Natural killer cell (primary cell): Measurements from ENCODE around the gene TGFB1. TPM values are rescaled to one million over a fixed set of nuclear protein-coding genes. Genes with fewer than 3 reads are reported as not detected.
A peak's percentile ranks its signal among the peaks of the same experiment; 100 is the strongest.

Experiments
- ATAC-seq, 3 donors: fragments of 150-1000 bp in 2 of 3; fragments of 200-7000 bp in 1 of 3; cut with Tn5 transposase; 1 replicate in 1 of 3; 2 replicates in 2 of 3; pipeline ENCODE4 v1.10.0; 2021; ENCODE audit warnings: mild to moderate bottlenecking in 2 of 3, moderate library complexity in 2 of 3
- DNase-seq, 2 donors: peaks; one replicate each; pipeline versions ENCODE4 v3.0.0 to v3.0.0-alpha.2; 2013 to 2021; ENCODE audit warnings: mixed read lengths in 1 of 2
- H3K27ac ChIP-seq: one replicate; pipeline ENCODE4 v1.5.1; 2013; ENCODE audit warnings: mild to moderate bottlenecking, low read length
- H3K27me3 ChIP-seq: one replicate; pipeline ENCODE4 v1.6.1; 2013; ENCODE audit warnings: low read length; ENCODE audit not compliant: control insufficient read depth, insufficient read depth
- H3K36me3 ChIP-seq: one replicate; pipeline ENCODE4 v1.6.1; 2013; ENCODE audit warnings: low read length; ENCODE audit not compliant: control insufficient read depth, insufficient read depth
- H3K4me1 ChIP-seq: one replicate; pipeline ENCODE4 v1.6.1; 2013; ENCODE audit warnings: low read length; ENCODE audit not compliant: control insufficient read depth, insufficient read depth
- H3K4me3 ChIP-seq: one replicate; pipeline ENCODE4 v1.5.1; 2013; ENCODE audit warnings: low read length
- H3K9me3 ChIP-seq: one replicate; pipeline ENCODE4 v1.6.1; 2013; ENCODE audit warnings: low read length; ENCODE audit not compliant: control insufficient read depth, insufficient read depth
- H3K27ac Mint-ChIP-seq, 2 donors: one replicate each; pipeline ENCODE4 v1.8.0; 2022; ENCODE audit warnings: mild to moderate bottlenecking in 2 of 2, mixed read lengths in 2 of 2, moderate library complexity in 1 of 2
- H3K27me3 Mint-ChIP-seq, 2 donors: one replicate each; pipeline ENCODE4 v1.8.0; 2022; ENCODE audit warnings: low read depth in 2 of 2, mixed read lengths in 2 of 2
- H3K36me3 Mint-ChIP-seq: one replicate; pipeline ENCODE4 v1.8.0; 2022; ENCODE audit warnings: mixed read lengths
- H3K4me1 Mint-ChIP-seq, 2 donors: one replicate each; pipeline ENCODE4 v1.8.0; 2022; ENCODE audit warnings: mixed read lengths in 2 of 2
- H3K4me3 Mint-ChIP-seq: one replicate; pipeline ENCODE4 v1.8.0; 2022; ENCODE audit warnings: mild to moderate bottlenecking, moderate library complexity, mixed read lengths
- H3K9me3 Mint-ChIP-seq, 2 donors: one replicate each; pipeline ENCODE4 v1.8.0; 2022; ENCODE audit warnings: mixed read lengths in 2 of 2
- WGBS: methylation state at CpG from one replicate; pipeline ENCODE4 v1.1.7; 2013; ENCODE audit warnings: missing lambda C conversion rate; ENCODE audit not compliant: insufficient coverage; 5-methylcytosine and 5-hydroxymethylcytosine counted together
- intact Hi-C: fragments of 100-400 bp; cut with micrococcal nuclease; formaldehyde crosslinking; loops from one replicate; pipeline ENCODE4 v1.14.2; 2022
- total RNA-seq, 4 donors: library from RNA; stranded (reverse); fragments of 120-200 nt in 1 of 4; gene quantifications; one replicate each; pipeline versions ENCODE4 v1.2.3 to v1.2.4, GENCODE V29; 2013 to 2022
- TF ChIP-seq, protein P1 (sequence below): fragments of 200-600 bp; IDR thresholded peaks from one replicate; pipeline ENCODE4 v1.8.0; 2022; ENCODE audit warnings: antibody characterized with exemption

Gene TGFB1
- total RNA-seq, 3 donors from 2014 or later (not counting 1 experiment from before 2014, with no cell fraction given), result 682 to 761 (median 729) TPM

DNA sequence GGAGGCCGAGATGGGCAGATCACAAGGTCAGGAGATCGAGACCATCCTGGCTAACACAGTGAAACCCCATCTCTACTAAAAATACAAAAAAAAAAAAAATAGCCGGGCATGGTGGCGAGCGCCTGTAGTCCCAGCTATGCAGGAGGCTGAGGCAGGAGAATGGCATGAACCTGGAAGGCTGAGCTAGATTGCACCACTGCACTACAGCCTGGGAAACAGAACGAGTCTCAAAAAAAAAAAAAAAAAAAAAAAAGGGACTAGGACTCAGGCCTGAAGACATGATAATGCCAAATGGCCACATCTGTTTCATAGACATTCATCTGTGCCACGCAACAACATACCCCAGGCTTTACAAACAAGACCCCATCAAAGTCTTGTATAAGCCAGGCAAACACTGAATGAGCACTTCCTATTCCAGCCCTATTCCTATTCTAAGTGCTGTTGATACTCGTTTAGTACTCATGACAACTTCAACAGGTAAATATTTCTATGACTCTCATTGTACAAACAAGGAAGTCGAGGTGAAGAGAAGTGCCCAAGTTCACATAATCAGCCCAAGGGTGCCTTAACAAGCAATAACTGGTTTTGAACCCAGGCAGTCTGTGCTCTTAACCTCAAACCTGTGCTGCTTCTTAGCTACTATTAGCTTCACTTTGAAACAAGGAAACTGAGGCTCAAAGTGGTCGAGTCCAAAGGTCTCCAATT, 8.6 kb upstream of the TGFB1 start:
- Histone ChIP-seq H3K4me3 (no peak overlapping the region), H3K4me1 (peaks cover 32% of the 10 kb centered on the region), H3K27me3 (no peaks in the 10 kb centered on the region), H3K9me3 (no peaks in the 10 kb centered on the region), H3K27ac (no peak overlapping the region), H3K36me3 (peaks cover 2% of the 10 kb centered on the region)
- peak overlapping the region; percentile 98 for H3K27ac Mint-ChIP-seq
- no peak for ATAC-seq
- DNase-seq, result no peak
- H3K36me3 Mint-ChIP-seq, result no peaks in the 10 kb centered on the region
- peak overlapping the region; percentile 17 for H3K4me3 Mint-ChIP-seq
- no peaks in the 10 kb centered on the region for H3K9me3 Mint-ChIP-seq
- intact Hi-C loops, result no loop called here
- H3K4me1 Mint-ChIP-seq, result peaks cover 24 to 35% of the 10 kb centered on the region in 2 donors
- no peaks in the 10 kb centered on the region for H3K27me3 Mint-ChIP-seq
- TF ChIP-seq, protein P1, sequence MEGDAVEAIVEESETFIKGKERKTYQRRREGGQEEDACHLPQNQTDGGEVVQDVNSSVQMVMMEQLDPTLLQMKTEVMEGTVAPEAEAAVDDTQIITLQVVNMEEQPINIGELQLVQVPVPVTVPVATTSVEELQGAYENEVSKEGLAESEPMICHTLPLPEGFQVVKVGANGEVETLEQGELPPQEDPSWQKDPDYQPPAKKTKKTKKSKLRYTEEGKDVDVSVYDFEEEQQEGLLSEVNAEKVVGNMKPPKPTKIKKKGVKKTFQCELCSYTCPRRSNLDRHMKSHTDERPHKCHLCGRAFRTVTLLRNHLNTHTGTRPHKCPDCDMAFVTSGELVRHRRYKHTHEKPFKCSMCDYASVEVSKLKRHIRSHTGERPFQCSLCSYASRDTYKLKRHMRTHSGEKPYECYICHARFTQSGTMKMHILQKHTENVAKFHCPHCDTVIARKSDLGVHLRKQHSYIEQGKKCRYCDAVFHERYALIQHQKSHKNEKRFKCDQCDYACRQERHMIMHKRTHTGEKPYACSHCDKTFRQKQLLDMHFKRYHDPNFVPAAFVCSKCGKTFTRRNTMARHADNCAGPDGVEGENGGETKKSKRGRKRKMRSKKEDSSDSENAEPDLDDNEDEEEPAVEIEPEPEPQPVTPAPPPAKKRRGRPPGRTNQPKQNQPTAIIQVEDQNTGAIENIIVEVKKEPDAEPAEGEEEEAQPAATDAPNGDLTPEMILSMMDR, result no peak
- WGBS, result 93% methylated on average over 7 of the region's 10 CpGs

DNA sequence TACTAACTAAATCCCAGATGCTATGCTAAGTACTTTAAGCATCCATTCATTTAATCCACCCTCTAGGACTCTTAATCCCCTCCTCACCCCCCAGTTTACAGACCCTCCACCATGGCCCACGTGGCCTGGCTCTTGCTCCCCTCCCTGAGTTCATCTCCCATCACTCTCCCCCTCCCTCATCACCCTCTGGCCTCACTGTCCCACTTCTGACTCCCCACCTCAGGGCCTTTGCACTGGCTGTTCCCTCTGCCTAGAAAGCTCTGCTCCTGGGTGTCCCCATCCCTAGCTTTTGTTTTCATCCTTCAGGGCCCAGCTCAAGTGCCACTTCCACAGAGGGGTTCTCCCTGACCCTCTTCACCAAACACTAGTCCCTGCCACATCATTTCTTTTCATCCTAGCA, 6.0 kb upstream of the TGFB1 start:
- H3K27me3 ChIP-seq, result no peaks in the 10 kb centered on the region
- H3K27ac ChIP-seq, result no peak overlapping the region
- peaks cover 45 to 52% of the 10 kb centered on the region in 2 donors for H3K4me1 Mint-ChIP-seq
- no peak for ATAC-seq
- TF ChIP-seq, protein P1, result no peak
- no peak overlapping the region for H3K4me3 ChIP-seq
- H3K9me3 Mint-ChIP-seq, result no peaks in the 10 kb centered on the region
- WGBS, result 93% methylated on average over 1 of the region's 1 CpG
- DNase-seq, result no peak
- H3K36me3 Mint-ChIP-seq, result no peaks in the 10 kb centered on the region
- H3K4me3 Mint-ChIP-seq, result no peak overlapping the region
- H3K9me3 ChIP-seq, result no peaks in the 10 kb centered on the region
- H3K4me1 ChIP-seq, result peaks cover 49% of the 10 kb centered on the region
- H3K27ac Mint-ChIP-seq, result no peak overlapping the region
- intact Hi-C loops, result no loop called here
- no peaks in the 10 kb centered on the region for H3K27me3 Mint-ChIP-seq
- peaks cover 2% of the 10 kb centered on the region for H3K36me3 ChIP-seq

DNA sequence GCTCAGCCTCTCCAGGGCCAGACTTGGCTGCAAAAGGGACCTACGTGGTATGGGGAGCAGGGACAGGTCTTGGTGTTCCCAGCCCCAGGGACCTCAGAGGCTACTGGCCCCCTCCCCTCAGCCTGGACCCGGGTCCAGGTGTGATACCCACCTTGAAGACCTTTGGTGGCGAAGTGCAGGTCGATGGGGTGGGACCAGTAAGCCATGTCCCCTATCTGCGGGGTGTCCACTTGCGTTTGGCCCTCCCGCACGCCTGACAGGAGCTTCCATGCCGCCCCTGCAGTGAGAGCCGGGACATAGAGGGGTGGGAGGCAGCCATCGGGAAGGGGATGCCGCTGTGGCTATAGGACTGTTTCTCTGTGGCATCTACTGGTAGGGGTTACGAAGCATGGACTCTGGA, 4.0 kb upstream of the TGFB1 start:
- Mint-ChIP-seq H3K36me3 (no peaks in the 10 kb centered on the region), H3K27ac (peak overlapping the region; percentile 77 to 96), H3K4me3 (no peak overlapping the region), H3K4me1 (peaks cover 34 to 41% of the 10 kb centered on the region in 2 donors), H3K9me3 (no peaks in the 10 kb centered on the region), H3K27me3 (no peaks in the 10 kb centered on the region)
- no peak overlapping the region for H3K4me3 ChIP-seq
- intact Hi-C loops, result no loop called here
- ATAC-seq, result no peak
- DNase-seq, result no peak
- H3K27me3 ChIP-seq, result no peaks in the 10 kb centered on the region
- 94% methylated on average over 13 of the region's 13 CpGs for WGBS
- H3K4me1 ChIP-seq, result peaks cover 43% of the 10 kb centered on the region
- TF ChIP-seq, protein P1, result no peak
- no peak overlapping the region for H3K27ac ChIP-seq
- H3K9me3 ChIP-seq, result no peaks in the 10 kb centered on the region
- peaks cover 2% of the 10 kb centered on the region for H3K36me3 ChIP-seq
